Measurements from ENCODE around the gene ATP2B2. TPM values are rescaled to one million over a fixed set of nuclear protein-coding genes. Genes with fewer than 3 reads are reported as not detected.

The ATP2B2 gene
- total RNA-seq, 4 donors from 2014 or later: 0.11 to 0.42 (median 0.15) TPM; not detected in 1

DNA sequence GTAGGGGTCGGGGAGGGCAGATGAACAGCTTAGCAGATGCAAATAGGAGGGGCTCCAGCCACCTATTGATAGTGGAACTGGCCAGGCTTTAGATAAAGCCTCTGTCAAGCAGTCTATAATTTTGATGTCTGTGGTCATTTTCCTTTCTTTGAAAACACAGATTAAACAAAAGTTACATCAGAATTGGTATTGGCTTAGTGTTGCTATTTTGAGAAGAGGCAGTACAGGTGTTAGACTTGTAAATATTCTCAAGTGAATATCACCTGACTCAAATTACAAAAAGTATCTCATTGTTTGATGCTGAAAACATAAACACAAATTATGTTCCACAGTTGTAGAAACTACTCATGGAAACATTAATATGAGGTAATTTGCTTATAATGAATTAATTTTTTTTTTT lies 230.8 kb downstream of the ATP2B2 start:
- Histone ChIP-seq H3K4me3 (replicated peaks in 1 of 3) (no peak overlapping the region), H3K9me3 (no peaks in the 10 kb centered on the region), H3K27me3 (no peaks in the 10 kb centered on the region), H3K36me3 (peaks cover 22 to 25% of the 10 kb centered on the region in 2 donors), H3K4me1 (peaks cover 6% of the 10 kb centered on the region in 2 donors), H3K27ac (no peak overlapping the region)
- no peak for TF ChIP-seq POLR2A (IDR thresholded peaks at IDR 0.05)
- TF ChIP-seq, protein P1, sequence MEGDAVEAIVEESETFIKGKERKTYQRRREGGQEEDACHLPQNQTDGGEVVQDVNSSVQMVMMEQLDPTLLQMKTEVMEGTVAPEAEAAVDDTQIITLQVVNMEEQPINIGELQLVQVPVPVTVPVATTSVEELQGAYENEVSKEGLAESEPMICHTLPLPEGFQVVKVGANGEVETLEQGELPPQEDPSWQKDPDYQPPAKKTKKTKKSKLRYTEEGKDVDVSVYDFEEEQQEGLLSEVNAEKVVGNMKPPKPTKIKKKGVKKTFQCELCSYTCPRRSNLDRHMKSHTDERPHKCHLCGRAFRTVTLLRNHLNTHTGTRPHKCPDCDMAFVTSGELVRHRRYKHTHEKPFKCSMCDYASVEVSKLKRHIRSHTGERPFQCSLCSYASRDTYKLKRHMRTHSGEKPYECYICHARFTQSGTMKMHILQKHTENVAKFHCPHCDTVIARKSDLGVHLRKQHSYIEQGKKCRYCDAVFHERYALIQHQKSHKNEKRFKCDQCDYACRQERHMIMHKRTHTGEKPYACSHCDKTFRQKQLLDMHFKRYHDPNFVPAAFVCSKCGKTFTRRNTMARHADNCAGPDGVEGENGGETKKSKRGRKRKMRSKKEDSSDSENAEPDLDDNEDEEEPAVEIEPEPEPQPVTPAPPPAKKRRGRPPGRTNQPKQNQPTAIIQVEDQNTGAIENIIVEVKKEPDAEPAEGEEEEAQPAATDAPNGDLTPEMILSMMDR (IDR thresholded peaks at IDR 0.05): no peak
- no peak for DNase-seq
- intact Hi-C loops (cut with DNase I): no loop called here
- WGBS, 2 donors: 82 to 92% methylated on average over 1 of the region's 1 CpG

MicroRNA genes within 50 kb of the gene (microRNA counts, 767-probe panel; counts per million panel counts)
- microRNA hsa-miR-378b (0 counts per million in 2 donors), microRNA hsa-miR-885-3p (0 counts per million in 2 donors), microRNA hsa-miR-885-5p (0 counts per million in 2 donors)

Small RNAs within 50 kb of the gene (microRNA-seq; reads per million reads assigned to microRNA genes)
- gene MIR378B: not detected
- gene MIR885: not detected

Small RNAs within 50 kb of the gene (small RNA-seq; reads per million reads assigned to genes)
- gene MIR378B (not detected), gene MIR885 (not detected), gene RF02126 (not detected)

Other genes starting within 250 kb of the ATP2B2 start
- 1 to 10 TPM in 2 of 4 donors, under 1 TPM in 1, not detected in 1; 0.56 to 1.2 (median 1.1) TPM for gene GHRL, start 212.6 kb downstream of the ATP2B2 start, total RNA-seq
- 100 to 1,000 TPM in 3 of 4 donors, 10 to 100 TPM in 1; 93.3 to 156 (median 136) TPM for gene SEC13, start 184.5 kb downstream of the ATP2B2 start, total RNA-seq

Measured in thyroid gland (tissue), 4 donors.